Neural cell (in vitro differentiated cells): Measurements from ENCODE around the gene CATSPER1.

Experiments used
- EZH2 ChIP-seq: fragments of 200-600, 300-800 bp; shearing (Covaris generic), sonication (generic); IDR thresholded peaks from 2 replicates; pipeline ENCODE4 v1.6.1; 2014; ENCODE audit warnings: antibody characterized with exemption, low read length, borderline replicate concordance, mild to moderate bottlenecking; ENCODE audit not compliant: insufficient read depth, poor library complexity, severe bottlenecking
- MXI1 ChIP-seq: fragments of 450-650 bp; conservative IDR thresholded peaks from 2 replicates; pipeline ENCODE4 v1.6.1; 2014; ENCODE audit warnings: antibody characterized with exemption, mild to moderate bottlenecking; ENCODE audit not compliant: poor library complexity, severe bottlenecking

DNA sequence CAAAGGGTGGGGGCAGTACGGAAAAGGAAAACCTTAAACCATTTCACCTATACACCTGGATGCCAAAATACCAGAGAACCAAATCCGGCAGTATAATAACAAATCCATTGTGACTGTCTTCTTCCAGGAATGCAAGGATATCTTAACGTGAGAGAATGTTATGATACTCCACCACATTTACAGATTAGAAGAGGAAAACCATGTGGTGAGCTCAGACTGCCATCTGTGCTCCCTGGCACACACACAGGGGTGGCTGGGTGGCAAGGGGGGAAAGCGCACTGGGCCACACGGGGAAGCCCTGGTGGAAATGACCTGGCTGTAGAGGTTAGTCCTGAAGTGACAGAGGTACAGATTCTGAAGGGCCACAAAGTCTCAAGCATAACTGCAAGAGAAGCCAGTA lies 34.2 kb downstream of the CATSPER1 start:
- TF ChIP-seq EZH2 (no peak), MXI1 (no peak)
